ENCODE data around the gene RBM26.
A peak's percentile ranks its signal among the peaks of the same experiment; 100 is the strongest.

The RBM26 gene

DNA sequence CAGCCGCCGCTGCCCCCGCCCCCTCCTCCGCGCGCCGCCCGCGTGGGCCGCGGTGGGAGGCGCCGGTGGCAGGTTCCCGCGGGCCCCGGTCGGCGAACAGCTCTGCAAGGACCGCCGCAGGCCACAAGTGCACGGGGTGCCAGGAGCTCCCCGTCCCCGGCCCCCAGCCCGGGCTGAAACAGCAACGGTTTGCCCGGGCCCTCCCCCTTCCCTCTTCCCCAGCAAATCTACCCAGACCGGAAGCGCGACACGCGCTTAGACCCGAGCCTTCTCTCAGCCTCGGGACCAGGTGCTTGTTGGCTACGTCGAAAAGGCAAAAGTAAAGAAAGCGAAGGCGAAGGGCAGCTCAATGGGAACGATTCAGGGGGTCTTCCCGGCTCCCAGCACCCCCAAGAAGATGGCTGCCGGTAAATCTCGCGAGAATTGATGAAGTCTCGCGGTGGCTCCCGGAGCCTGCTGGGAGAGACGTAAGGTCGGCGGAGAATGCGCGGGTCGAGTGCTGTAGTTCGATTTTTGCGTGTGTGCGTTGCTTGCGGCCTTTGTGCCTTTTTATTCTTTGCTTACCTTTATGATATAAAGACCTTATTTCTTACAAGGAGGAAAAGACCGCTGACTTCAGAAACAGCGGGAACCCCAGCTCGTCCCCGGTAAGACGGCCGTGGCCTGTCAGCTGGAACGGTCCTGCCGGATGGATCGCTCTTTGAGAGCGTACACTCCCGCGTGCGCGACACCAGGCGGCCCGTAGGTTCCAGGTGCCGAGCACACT is at the start of gene RBM26:
RBM26 (minus strand) TSS at position 425 of the 766 bp plus-strand sequence. CDS start 481 bp downstream, outside the sequence.
- peak; percentile 86 to 90 (median 88) for DNase-seq (ENCODE audit: low read depth in 3 of 3)

DNA sequence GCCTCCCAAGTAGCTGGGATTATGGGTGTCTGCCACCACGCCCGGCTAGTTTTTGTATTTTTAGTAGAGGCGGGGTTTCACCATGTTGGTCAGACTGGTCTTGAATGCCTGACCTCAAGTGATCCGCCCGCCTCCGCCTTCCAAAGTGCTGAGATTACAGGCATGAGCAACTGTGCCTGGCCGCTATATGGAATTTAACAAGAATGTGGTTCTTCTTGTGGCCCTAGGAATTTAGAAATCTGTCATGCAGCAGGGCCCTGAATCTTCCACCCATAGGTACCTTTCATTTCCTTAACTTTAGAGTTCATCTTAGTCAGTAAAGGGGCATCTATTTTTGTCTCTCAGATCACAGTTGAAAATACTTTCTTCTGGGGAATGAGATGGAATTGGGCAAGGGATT is 49.3 kb upstream of the RBM26 start:
- DNase-seq (ENCODE audit: low read depth in 3 of 3): no peak

DNA sequence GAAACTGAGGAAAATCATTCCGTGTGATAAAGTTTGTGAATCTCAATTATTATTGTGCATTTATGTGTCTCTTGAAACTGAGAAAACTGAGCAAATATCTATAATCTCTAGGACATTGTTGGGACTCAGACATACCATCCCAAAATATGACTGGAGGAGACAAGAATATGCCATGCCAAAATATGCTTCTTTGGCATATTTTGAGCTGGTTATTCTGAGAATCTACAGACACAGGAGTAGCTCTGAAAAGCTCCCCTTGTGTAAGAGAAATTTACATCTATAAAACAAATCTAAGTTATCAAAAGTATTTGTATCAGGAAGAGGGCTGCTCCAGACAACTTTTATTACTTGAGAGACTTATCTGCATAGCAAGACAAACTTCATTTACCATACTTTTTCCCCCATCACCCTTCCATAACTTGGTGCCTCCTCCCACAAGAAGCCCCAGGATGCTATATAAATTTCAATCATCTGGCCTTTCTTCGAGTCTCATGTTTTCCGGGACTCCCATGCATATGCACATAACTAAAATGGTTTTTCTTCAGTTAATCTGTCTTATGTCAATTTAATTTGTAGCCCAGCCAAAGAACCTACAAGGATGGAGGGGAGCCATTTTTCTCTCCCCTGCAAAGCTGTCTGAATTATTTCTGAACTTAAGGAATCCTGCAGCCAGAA is 46.3 kb upstream of the RBM26 start:
- no peak for DNase-seq (ENCODE audit: low read depth in 3 of 3)

- peak; percentile 60 to 91 (median 88) for DNase-seq (ENCODE audit: low read depth in 3 of 3)
These were observed 45.5 kb upstream of the RBM26 start for GRCh38 chr13:79451500-79451962.

- DNase-seq (ENCODE audit: low read depth in 3 of 3): no peak
These were observed 44.1 kb upstream of the RBM26 start for GRCh38 chr13:79450110-79450509.

DNA sequence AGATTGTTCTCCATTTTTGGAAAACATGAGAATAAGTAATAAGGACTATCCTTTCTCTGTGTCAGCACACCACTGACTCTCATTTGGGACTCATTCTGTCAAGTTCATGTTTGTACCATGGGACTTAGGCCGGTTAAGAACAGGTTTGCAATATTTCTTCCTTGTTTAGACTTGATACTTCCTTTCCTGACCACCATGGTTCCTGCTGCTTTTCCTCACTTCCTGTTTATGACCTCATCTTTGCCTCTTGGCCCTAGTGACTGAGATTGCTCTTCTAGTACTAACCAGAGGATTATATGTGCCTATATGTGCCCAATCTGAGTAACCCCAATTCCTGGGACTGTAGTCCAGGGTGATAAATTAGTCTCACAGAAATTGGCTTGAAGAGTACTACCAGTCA is 42.4 kb upstream of the RBM26 start:
- DNase-seq (ENCODE audit: low read depth in 3 of 3): no peak

DNA sequence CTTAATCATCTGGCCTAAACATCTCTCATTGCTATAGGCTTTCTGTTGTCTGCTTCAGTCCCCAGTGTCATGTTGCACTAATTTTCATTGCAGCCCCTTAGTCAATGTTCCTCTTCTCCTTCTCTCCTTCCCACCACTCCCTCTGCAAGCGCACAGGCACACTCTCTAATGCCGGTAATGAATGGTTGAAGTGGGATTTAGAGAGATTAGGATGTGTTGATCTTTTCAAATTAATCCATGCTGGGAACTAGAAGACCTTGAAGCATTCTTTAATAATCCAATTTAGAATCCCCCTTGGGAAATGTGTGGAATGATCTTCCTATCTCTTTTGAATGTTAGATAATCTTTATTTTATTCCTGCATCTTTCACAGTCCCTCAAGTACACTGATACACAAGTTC is 41.7 kb upstream of the RBM26 start:
- DNase-seq (ENCODE audit: low read depth in 3 of 3): no peak

- no peak for DNase-seq (ENCODE audit: low read depth in 3 of 3)
These were observed 41.1 kb upstream of the RBM26 start for GRCh38 chr13:79447141-79447540.

DNA sequence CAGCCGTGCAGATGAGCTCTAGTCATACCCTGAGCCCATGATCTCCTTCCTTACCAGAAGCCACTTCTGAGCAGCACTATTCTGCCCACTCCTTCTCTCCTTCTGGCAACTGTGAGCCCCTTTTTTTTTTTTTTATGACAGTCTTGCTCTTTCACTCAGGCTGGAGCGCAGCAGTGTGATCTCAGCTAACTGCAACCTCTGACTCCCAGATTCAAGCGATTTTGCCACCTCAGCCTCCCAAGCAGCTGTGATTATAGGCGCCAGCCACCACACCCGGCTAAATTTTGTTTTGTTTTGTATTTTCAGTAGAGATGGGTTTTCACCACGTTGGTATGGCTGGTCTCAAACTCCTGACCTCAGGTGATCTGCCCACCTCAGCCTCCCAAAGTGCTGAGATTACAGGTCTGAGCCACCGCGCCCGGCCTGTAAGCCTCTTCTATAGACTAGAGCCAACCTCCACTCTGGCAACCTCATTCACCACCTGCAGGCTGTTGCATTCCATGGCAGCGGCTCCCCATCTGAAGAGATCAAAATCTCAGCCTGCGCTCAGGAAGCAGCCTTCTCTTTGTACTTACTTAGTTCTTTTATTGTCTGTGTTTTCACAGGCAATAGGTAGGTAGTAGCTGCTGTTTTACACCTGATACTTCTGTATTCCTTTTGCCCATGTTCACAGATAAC is 40.1 kb upstream of the RBM26 start:
- DNase-seq (ENCODE audit: low read depth in 3 of 3): no peak

DNA sequence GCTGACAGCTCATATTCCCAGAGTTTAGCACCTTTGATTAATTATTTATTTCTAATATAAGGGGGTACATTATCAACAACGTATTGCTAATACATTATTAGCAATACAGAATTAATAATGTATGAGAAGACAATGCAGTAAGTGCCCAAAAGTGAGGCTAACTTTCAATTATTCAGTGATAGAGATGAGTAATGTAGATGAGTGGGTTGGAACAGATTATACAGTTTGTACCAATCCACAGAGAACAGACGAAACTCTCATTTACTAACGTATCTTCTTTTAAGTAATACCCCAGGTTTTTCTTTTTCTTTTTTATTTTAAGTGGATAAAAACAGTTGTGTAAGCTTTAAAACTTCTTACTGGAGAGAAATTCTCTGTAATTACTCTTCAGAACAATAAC is 36.7 kb upstream of the RBM26 start:
- no peak for DNase-seq (ENCODE audit: low read depth in 3 of 3)

DNA sequence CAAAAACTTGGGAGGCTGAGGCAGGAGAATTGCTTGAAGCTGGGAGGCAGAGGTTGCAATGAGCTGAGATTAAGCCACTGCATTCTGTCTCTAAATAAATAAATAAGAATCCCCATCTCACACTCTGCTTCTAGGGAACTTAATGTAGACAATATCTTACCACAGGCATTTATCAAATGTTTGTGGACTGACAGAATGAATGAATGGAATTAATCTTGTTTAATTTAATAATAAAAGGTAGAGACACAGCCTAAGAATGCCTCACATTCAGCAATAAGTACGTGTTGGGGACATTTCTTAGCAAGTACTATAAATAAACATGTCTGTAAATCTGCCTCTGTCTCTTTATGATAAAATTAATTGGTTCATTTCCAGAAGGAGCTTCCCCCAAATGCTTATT is 36.2 kb upstream of the RBM26 start:
- DNase-seq (ENCODE audit: low read depth in 3 of 3): no peak

GRCh38 chr13:79440958-79441528 is 35.0 kb upstream of the RBM26 start:
- no peak for DNase-seq (ENCODE audit: low read depth in 3 of 3)

DNA sequence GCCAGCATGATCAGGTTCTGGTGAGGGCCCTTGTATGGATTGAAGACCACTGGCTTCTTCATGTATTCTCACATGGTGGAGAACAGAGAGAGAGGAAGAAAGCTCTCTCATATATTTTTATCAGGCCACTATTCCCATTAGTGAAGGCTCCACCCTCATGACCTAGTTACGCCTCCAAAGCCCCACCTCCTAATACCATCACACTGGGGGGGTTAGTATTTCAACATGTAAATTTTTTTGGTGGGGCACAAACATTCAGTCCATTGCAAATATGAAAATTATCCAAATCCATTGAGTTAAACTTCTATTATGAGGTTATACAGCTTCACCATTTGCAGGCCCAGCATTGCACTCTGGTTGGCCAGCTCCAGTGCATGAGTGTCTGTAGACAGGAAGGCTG is 33.2 kb upstream of the RBM26 start:
- no peak for DNase-seq (ENCODE audit: low read depth in 3 of 3)

GRCh38 chr13:79435561-79435990 is 29.5 kb upstream of the RBM26 start:
- no peak for DNase-seq (ENCODE audit: low read depth in 3 of 3)

- DNase-seq (ENCODE audit: low read depth in 3 of 3): no peak
These were observed 28.5 kb upstream of the RBM26 start for GRCh38 chr13:79434556-79434955.

DNA sequence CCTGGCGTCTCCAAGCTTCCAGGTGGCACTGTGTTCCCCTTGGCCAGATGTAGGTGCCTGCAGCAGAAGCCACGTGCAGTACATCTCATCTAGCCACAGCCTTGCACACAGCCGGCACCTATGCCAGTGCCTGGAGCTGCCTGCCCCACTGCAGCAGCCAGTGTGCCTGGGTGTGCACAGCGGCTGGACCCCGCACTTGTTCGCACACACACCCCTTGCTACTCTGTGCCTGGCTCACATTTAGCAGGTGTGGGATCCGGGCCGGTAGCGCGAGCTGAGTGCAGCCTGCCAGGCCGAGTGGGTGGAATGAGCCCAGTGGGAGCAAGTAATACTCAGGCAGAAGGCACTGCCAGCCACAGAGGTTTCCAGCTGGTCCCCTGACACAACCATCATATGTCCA is 26.9 kb upstream of the RBM26 start:
- no peak for DNase-seq (ENCODE audit: low read depth in 3 of 3)

DNA sequence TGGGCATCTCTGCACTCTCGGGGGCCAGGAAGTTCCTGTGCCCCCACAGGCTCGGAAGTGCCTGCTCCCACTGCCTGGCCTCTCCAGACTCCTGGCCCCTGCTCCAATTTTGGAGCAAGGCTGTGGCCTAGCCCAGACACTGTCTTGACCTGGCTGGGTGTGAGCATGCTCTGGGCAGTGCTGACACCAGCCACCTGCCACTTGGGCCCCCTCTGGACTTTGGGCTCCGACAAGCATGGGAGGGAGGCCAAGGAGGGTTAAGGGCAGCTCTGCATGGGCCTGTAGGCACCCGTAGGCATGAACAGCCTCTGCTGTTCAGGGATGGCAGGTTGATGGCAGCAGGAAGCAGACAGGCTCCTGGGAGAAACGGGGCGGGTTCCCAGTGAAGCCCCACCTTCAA is 26.0 kb upstream of the RBM26 start:
- no peak for DNase-seq (ENCODE audit: low read depth in 3 of 3)

DNA sequence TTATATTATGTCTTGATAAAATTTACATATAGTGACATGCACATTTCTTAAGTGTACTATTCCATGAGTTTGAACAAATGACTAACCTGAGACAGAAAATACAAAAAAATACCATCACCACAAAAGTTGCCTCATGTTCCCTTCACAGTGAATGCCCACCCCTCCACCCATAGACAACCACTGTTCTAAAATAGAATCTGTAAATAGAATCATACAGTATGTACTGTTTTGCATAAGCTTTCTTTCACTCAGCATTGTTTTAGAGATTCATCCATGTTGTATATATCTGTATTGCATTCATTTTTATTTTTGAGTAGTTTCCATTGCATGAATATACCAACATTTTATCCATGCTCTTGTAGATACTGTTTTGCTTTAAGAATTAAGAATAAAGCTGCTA is 23.3 kb upstream of the RBM26 start:
- DNase-seq (ENCODE audit: low read depth in 3 of 3): no peak

- DNase-seq (ENCODE audit: low read depth in 3 of 3): no peak
These were observed 21.8 kb upstream of the RBM26 start for GRCh38 chr13:79427883-79428282.

- DNase-seq (ENCODE audit: low read depth in 3 of 3): no peak
These were observed 21.2 kb upstream of the RBM26 start for GRCh38 chr13:79427265-79427664.

DNA sequence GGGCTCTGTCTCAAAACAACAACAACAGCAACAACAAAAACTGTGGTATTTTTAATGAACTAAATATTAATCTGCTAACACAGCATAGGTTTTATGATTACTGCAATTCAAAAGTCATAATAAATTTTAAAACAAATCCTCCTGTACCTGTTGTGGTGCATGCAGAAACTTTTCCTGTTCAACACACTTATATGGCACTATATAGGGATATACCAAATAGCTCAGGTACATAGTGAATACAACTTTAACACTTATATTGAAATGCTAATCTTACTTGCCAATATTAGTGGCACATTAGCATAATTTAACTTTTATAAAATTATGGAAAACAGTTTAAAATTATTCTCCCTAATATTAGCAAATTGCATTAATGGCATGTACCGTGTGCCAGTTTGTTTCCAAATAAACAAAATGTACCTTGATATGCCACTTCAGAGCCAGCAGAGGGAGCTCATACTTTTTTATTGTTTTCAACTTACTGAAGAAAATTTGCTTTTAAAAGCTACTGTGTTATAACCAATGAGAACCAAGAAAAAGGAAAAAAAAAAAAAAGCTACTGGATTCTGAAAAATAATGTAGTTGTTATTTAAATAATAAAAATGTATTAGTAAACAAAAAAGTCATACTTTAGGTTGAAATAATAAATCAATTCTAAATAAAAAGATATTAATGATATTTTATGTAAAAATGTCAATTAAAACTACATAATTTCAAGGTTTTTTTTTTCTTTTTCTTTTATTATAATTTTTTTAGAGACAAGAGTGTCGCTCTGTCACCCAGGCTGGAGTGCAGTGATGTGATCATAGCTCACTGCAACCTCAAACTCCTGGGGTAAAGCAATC is 18.0 kb upstream of the RBM26 start:
- DNase-seq (ENCODE audit: low read depth in 3 of 3): no peak
